ENCODE data around the gene DCLK1. TPM values are rescaled to one million over a fixed set of nuclear protein-coding genes. Genes with fewer than 3 reads are reported as not detected.

The DCLK1 gene
- total RNA-seq, 1 experiment from 2014 or later, result 0.10 TPM

DNA sequence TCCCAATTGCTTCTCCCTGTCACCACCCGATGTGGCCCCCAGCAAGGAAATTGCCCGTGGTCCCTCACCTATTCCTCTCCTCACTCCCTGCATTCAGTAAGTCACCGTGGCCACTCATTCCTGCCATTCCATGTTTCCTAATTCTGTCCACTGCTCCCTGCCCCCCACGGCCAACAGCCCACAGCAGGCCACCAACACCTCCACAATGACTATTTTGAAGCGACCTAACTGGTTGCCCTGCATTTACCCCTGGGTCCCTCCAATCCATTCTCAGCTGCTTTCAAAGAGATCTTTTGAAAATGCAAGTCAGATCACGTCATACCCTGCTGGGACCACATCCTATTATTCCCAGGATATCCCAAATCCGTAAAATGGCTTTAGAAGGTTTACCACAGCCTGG, 210.4 kb downstream of the DCLK1 start:
- Histone ChIP-seq H3K36me3 (ENCODE audit: control insufficient read depth in 1 of 2, insufficient read depth in 2 of 2, low read length in 2 of 2) (no peaks in the 10 kb centered on the region), H3K4me1 (ENCODE audit: control insufficient read depth in 1 of 2, insufficient read depth in 2 of 2, low read length in 2 of 2) (peaks cover 2 to 11% of the 10 kb centered on the region in 2 experiments; a peak in 2 of 4 replicates), H2AFZ (ENCODE audit: low read depth, low read length, poor library complexity, severe bottlenecking) (no peak overlapping the region), H3K4me2 (ENCODE audit: low read length) (no peak overlapping the region), H3K9me3 (ENCODE audit: control insufficient read depth in 1 of 2, insufficient read depth in 1 of 2, low read depth in 1 of 2, low read length in 2 of 2) (no peaks in the 10 kb centered on the region), H3K9ac (ENCODE audit: low read length) (no peak overlapping the region), H3K27me3 (ENCODE audit: insufficient read depth, low read length) (peaks cover 63% of the 10 kb centered on the region), H3K9me2 (ENCODE audit: insufficient read depth) (no peaks in the 10 kb centered on the region), H3K79me2 (ENCODE audit: insufficient read depth, low read length) (no peaks in the 10 kb centered on the region), H4K20me1 (ENCODE audit: insufficient read depth) (no peaks in the 10 kb centered on the region), H3K27ac (ENCODE audit: low read depth, low read length) (no peak overlapping the region), H3K4me3 (replicated peaks in 1 of 2; ENCODE audit: low read depth in 1 of 2, low read length in 2 of 2) (no peak overlapping the region)
- POLR2A ChIA-PET, result no interaction called here
- ATAC-seq, result no peak
- CTCF ChIA-PET, result no interaction called here
- BruUV-seq (replicated peaks), result no TSS peak
- TF ChIP-seq CEBPB (IDR thresholded peaks at IDR 0.05; ENCODE audit: low read depth) (no peak), FOSL1 (IDR thresholded peaks at IDR 0.05; ENCODE audit: low read depth) (no peak), SP1 (IDR thresholded peaks at IDR 0.05; ENCODE audit: low read depth) (no peak)
- intact Hi-C loops (cut with micrococcal nuclease), result no loop called here
- RAD21 ChIA-PET (ENCODE audit: low non-redundant PET in 1 of 2, low total read pairs in 2 of 2, uncharacterized antibody in 2 of 2, unreplicated experiment in 2 of 2), result no interaction called here
- no peak for DNase-seq (ENCODE audit: low read depth, low spot score)

DNA sequence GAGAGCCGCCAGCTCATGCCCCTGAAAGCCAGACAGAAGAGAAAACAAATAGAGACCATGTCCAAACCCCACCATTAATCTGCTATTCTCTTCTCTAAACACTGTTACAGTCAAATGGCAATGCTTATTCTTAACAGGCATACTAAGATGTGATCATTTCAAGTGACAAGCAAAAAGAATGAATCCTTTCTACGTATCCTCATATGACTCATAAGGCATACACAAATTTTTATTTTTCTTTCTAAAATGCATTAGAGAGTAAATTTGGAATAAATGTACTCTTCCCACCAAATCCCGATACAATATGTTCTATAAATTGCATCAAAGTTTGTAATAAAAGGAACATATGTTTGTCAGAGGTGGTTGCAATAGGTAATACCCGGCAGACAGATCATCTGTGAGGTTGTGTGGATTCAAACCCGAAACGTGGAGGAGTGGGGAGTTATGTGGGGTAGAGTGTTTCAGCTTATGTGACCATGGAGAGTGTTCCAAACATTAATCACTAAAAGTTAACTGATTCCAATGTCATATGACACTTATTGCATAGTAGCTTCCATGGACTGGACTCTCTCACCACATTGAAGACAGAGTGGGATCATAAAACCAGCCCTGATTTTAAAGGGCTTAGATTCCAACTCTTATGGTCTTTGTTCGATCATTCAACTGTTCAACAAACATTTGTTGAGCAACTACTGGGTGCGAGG, 213.1 kb downstream of the DCLK1 start:
- Histone ChIP-seq H3K9me2 (ENCODE audit: insufficient read depth) (no peaks in the 10 kb centered on the region), H4K20me1 (ENCODE audit: insufficient read depth) (no peaks in the 10 kb centered on the region), H3K27ac (ENCODE audit: low read depth, low read length) (no peak overlapping the region), H3K9me3 (ENCODE audit: control insufficient read depth in 1 of 2, insufficient read depth in 1 of 2, low read depth in 1 of 2, low read length in 2 of 2) (no peaks in the 10 kb centered on the region), H3K36me3 (ENCODE audit: control insufficient read depth in 1 of 2, insufficient read depth in 2 of 2, low read length in 2 of 2) (no peaks in the 10 kb centered on the region), H3K4me3 (replicated peaks in 1 of 2; ENCODE audit: low read depth in 1 of 2, low read length in 2 of 2) (no peak overlapping the region), H3K4me1 (ENCODE audit: control insufficient read depth in 1 of 2, insufficient read depth in 2 of 2, low read length in 2 of 2) (peaks cover 2 to 5% of the 10 kb centered on the region in 2 experiments; a peak in 2 of 4 replicates), H2AFZ (ENCODE audit: low read depth, low read length, poor library complexity, severe bottlenecking) (no peak overlapping the region), H3K79me2 (ENCODE audit: insufficient read depth, low read length) (no peaks in the 10 kb centered on the region), H3K27me3 (ENCODE audit: insufficient read depth, low read length) (peaks cover 47% of the 10 kb centered on the region), H3K9ac (ENCODE audit: low read length) (no peak overlapping the region), H3K4me2 (ENCODE audit: low read length) (no peak overlapping the region)
- POLR2A ChIA-PET, result no interaction called here
- CTCF ChIA-PET, result no interaction called here
- DNase-seq (ENCODE audit: low read depth, low spot score) (no peak), ATAC-seq (no peak)
- intact Hi-C loops (cut with micrococcal nuclease), result no loop called here
- RAD21 ChIA-PET (ENCODE audit: low non-redundant PET in 1 of 2, low total read pairs in 2 of 2, uncharacterized antibody in 2 of 2, unreplicated experiment in 2 of 2), result interaction anchor here in 1 of 2 experiments (0.7 kb wide), 1 partner anchor 108 kb away, joined by 3 read pairs; no protein-coding TSS in a partner anchor
- no TSS peak for BruUV-seq (replicated peaks)
- TF ChIP-seq, protein P1, sequence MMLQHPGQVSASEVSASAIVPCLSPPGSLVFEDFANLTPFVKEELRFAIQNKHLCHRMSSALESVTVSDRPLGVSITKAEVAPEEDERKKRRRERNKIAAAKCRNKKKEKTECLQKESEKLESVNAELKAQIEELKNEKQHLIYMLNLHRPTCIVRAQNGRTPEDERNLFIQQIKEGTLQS (IDR thresholded peaks at IDR 0.05), result no peak
- TF ChIP-seq POLR2AphosphoS5 (IDR thresholded peaks at IDR 0.05; ENCODE audit: low read depth, low read length) (no peak), EGR1 (IDR thresholded peaks at IDR 0.05; ENCODE audit: low read depth) (no peak), SP1 (IDR thresholded peaks at IDR 0.05; ENCODE audit: low read depth) (no peak), RAD21 (IDR thresholded peaks at IDR 0.05; ENCODE audit: low read depth) (no peak), EZH2phosphoT487 (IDR thresholded peaks at IDR 0.05; ENCODE audit: borderline replicate concordance) (no peak), ZNF274 (IDR thresholded peaks at IDR 0.05; ENCODE audit: low read depth, low read length) (no peak), ELF1 (IDR thresholded peaks at IDR 0.05; ENCODE audit: borderline replicate concordance, low read depth) (no peak), ZFX (IDR thresholded peaks at IDR 0.05) (no peak), FOSL1 (IDR thresholded peaks at IDR 0.05; ENCODE audit: low read depth) (no peak), CEBPB (IDR thresholded peaks at IDR 0.05; ENCODE audit: low read depth) (no peak), TCF7L2 (IDR thresholded peaks at IDR 0.05; ENCODE audit: borderline replicate concordance, extremely low read depth, insufficient read depth, insufficient read length) (no peak), SRF (IDR thresholded peaks at IDR 0.05; ENCODE audit: low read depth) (no peak), SIN3A (IDR thresholded peaks at IDR 0.05; ENCODE audit: low read depth) (no peak), REST (IDR thresholded peaks at IDR 0.05; ENCODE audit: low read depth) (no peak), YY1 (IDR thresholded peaks at IDR 0.05; ENCODE audit: extremely low read depth, insufficient replicate concordance, low read depth, low read length) (no peak), POLR2A (IDR thresholded peaks at IDR 0.05; ENCODE audit: borderline replicate concordance, extremely low read depth, insufficient read depth, insufficient read length) (no peak)
